ENCODE measurements around the gene RDX. TPM values are rescaled to one million over a fixed set of nuclear protein-coding genes. Genes with fewer than 3 reads are reported as not detected.
A peak's percentile ranks its signal among the peaks of the same experiment; 100 is the strongest.

Gene RDX
- total RNA-seq, result 149 to 173 TPM (median 152 TPM) in 3 replicates
- long read RNA-seq, full-length matches to known transcripts, result 144 of 164 reads
- long read RNA-seq, partial matches to known transcripts, result 12 of 164 reads
- long read RNA-seq, other reads (novel, unspliced or antisense), result 8 of 164 reads

- TF ChIP-seq CTCF (IDR thresholded peaks at IDR 0.05), result peak; percentile 34
- no peaks in the 10 kb centered on the region for H3K9me3 Mint-ChIP-seq (ENCODE audit: low read depth)
- no peaks in the 10 kb centered on the region for H3K36me3 Mint-ChIP-seq (ENCODE audit: low read depth)
- H3K27me3 Mint-ChIP-seq (ENCODE audit: low read depth), result no peaks in the 10 kb centered on the region
- H3K27ac Mint-ChIP-seq (ENCODE audit: unreplicated experiment), result peak within 1 kb of the TSS; percentile 92
- DNase-seq (ENCODE audit: low spot score), result peak; percentile 95
- H3K4me3 Mint-ChIP-seq (ENCODE audit: unreplicated experiment), result peak within 1 kb of the TSS; percentile 90
- H3K4me1 Mint-ChIP-seq (ENCODE audit: low read depth), result peaks cover 48% of the 10 kb centered on the region
Observed at GRCh38 chr11:110296226-110297075, at the start of gene RDX. Gene RDX (minus strand): TSS chr11:110296614. CDS start chr11:110279692, 16,922 bp downstream.

GRCh38 chr11:110345743-110346142 lies 49.3 kb upstream of the RDX start:
- no peak for TF ChIP-seq CTCF (IDR thresholded peaks at IDR 0.05)
- Mint-ChIP-seq H3K9me3 (ENCODE audit: low read depth) (no peaks in the 10 kb centered on the region), H3K27me3 (ENCODE audit: low read depth) (no peaks in the 10 kb centered on the region), H3K36me3 (ENCODE audit: low read depth) (no peaks in the 10 kb centered on the region), H3K4me1 (ENCODE audit: low read depth) (peaks cover 7% of the 10 kb centered on the region), H3K27ac (ENCODE audit: unreplicated experiment) (no peak overlapping the region), H3K4me3 (ENCODE audit: unreplicated experiment) (no peak overlapping the region)
- DNase-seq (ENCODE audit: low spot score), result no peak

- Mint-ChIP-seq H3K4me3 (ENCODE audit: unreplicated experiment) (no peak overlapping the region), H3K27ac (ENCODE audit: unreplicated experiment) (no peak overlapping the region), H3K27me3 (ENCODE audit: low read depth) (no peaks in the 10 kb centered on the region), H3K4me1 (ENCODE audit: low read depth) (no peaks in the 10 kb centered on the region), H3K9me3 (ENCODE audit: low read depth) (no peaks in the 10 kb centered on the region), H3K36me3 (ENCODE audit: low read depth) (no peaks in the 10 kb centered on the region)
- TF ChIP-seq CTCF (IDR thresholded peaks at IDR 0.05), result no peak
- no peak for DNase-seq (ENCODE audit: low spot score)
Observed at GRCh38 chr11:110340436-110340835, 44.0 kb upstream of the RDX start.

GRCh38 chr11:110339456-110340250 lies 43.2 kb upstream of the RDX start:
- Mint-ChIP-seq H3K27me3 (ENCODE audit: low read depth) (no peaks in the 10 kb centered on the region), H3K4me1 (ENCODE audit: low read depth) (no peaks in the 10 kb centered on the region), H3K4me3 (ENCODE audit: unreplicated experiment) (no peak overlapping the region), H3K36me3 (ENCODE audit: low read depth) (no peaks in the 10 kb centered on the region), H3K9me3 (ENCODE audit: low read depth) (no peaks in the 10 kb centered on the region), H3K27ac (ENCODE audit: unreplicated experiment) (no peak overlapping the region)
- TF ChIP-seq CTCF (IDR thresholded peaks at IDR 0.05), result no peak
- DNase-seq (ENCODE audit: low spot score), result no peak

- H3K36me3 Mint-ChIP-seq (ENCODE audit: low read depth), result no peaks in the 10 kb centered on the region
- H3K4me1 Mint-ChIP-seq (ENCODE audit: low read depth), result no peaks in the 10 kb centered on the region
- no peak for TF ChIP-seq CTCF (IDR thresholded peaks at IDR 0.05)
- no peaks in the 10 kb centered on the region for H3K27me3 Mint-ChIP-seq (ENCODE audit: low read depth)
- H3K9me3 Mint-ChIP-seq (ENCODE audit: low read depth), result no peaks in the 10 kb centered on the region
- no peak overlapping the region for H3K27ac Mint-ChIP-seq (ENCODE audit: unreplicated experiment)
- no peak overlapping the region for H3K4me3 Mint-ChIP-seq (ENCODE audit: unreplicated experiment)
- DNase-seq (ENCODE audit: low spot score), result no peak
Observed at GRCh38 chr11:110338684-110339083, 42.3 kb upstream of the RDX start.
